Mucosa of rectum (tissue), 2 donors: ENCODE data around the gene PPP3CA.
A peak's percentile ranks its signal among the peaks of the same experiment; 100 is the strongest.
"Not testable (repeated sequence)": the region's sequence is repeated elsewhere in the genome, so short reads cannot be mapped to it uniquely, and the experiment has no call there.

Source experiments
- H3K27ac ChIP-seq, 2 donors: one replicate each; pipeline ENCODE4 v1.7.0; 2013; ENCODE audit warnings: inconsistent platforms in 2 of 2, low read depth in 2 of 2, low read length in 2 of 2
- H3K27me3 ChIP-seq, 2 donors: one replicate each; pipeline ENCODE4 v1.7.0; 2013; ENCODE audit warnings: low read length in 2 of 2; ENCODE audit not compliant: control insufficient read depth in 2 of 2, insufficient read depth in 2 of 2
- H3K36me3 ChIP-seq, 2 donors: one replicate each; pipeline ENCODE4 v1.7.0; 2013; ENCODE audit warnings: low read length in 2 of 2; ENCODE audit not compliant: control insufficient read depth in 2 of 2, insufficient read depth in 2 of 2
- H3K4me1 ChIP-seq, 2 donors: one replicate each; pipeline ENCODE4 v1.7.0; 2013; ENCODE audit warnings: low read length in 2 of 2, mild to moderate bottlenecking in 1 of 2; ENCODE audit not compliant: control insufficient read depth in 2 of 2, insufficient read depth in 2 of 2
- H3K4me3 ChIP-seq, 2 donors: one replicate each; pipeline ENCODE4 v1.7.0; 2013; ENCODE audit warnings: low read length in 2 of 2
- H3K9ac ChIP-seq, 2 donors: one replicate each; pipeline ENCODE4 v1.7.0; 2013; ENCODE audit warnings: low read length in 2 of 2, low read depth in 1 of 2, mild to moderate bottlenecking in 1 of 2
- H3K9me3 ChIP-seq, 2 donors: one replicate each; pipeline ENCODE4 v1.7.0; 2013; ENCODE audit warnings: low read length in 2 of 2; ENCODE audit not compliant: control insufficient read depth in 2 of 2
- donor health status: healthy.
- donor health status: Normal muscosa, but diverticular disease.

Gene PPP3CA

GRCh38 chr4:101186567-101187184, 160.7 kb downstream of the PPP3CA start:
- Histone ChIP-seq H3K9ac (no peak overlapping the region), H3K27ac (no peak overlapping the region), H3K27me3 (no peaks in the 10 kb centered on the region), H3K4me3 (no peak overlapping the region), H3K9me3 (no peaks in the 10 kb centered on the region), H3K36me3 (peaks cover 0 to 4% of the 10 kb centered on the region in 2 donors), H3K4me1 (peaks cover 11 to 15% of the 10 kb centered on the region in 2 donors)

GRCh38 chr4:101184668-101185067, 162.7 kb downstream of the PPP3CA start:
- no peak overlapping the region for H3K4me3 ChIP-seq
- peaks cover 0 to 4% of the 10 kb centered on the region in 2 donors for H3K36me3 ChIP-seq
- H3K27me3 ChIP-seq = no peaks in the 10 kb centered on the region
- H3K4me1 ChIP-seq = peaks cover 3 to 15% of the 10 kb centered on the region in 2 donors
- H3K9me3 ChIP-seq = no peaks in the 10 kb centered on the region
- peak overlapping the region; percentile 32 to 43 for H3K27ac ChIP-seq
- H3K9ac ChIP-seq = no peak overlapping the region

DNA sequence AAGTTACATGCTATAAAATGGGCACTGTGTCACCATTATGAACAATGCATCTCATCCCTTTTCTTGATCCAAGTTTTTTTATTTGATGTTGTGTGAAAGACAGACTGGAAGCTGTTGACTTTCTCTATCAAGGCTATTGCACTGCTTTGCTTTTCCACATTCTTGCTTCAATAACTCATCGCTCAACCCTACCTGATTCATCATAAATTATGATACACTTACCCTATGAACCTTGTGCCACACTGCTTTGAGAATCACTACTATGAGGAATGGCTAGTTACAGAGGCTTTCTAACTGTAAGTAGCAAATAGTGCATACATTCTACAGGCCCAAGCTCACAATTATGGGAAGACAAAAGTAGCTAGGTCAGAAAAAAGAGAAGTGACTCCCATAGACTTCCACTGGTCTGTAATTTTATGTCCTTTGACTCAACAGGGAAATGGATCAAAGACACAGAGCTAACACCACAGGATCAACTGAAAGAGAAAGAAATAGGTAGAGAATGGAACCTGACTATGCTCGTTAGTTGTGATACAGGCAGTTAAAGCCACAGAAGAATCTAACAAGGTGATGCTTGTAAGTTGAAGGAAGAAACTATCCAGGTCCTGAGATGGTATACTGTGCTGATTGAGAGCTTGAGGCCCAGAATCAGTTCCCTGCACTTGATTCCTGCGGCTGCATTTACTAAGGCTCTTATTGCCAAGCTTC, 163.5 kb downstream of the PPP3CA start:
- Histone ChIP-seq H3K27me3 (no peaks in the 10 kb centered on the region), H3K36me3 (peaks cover 0 to 4% of the 10 kb centered on the region in 2 donors), H3K9ac (no peak overlapping the region), H3K9me3 (no peaks in the 10 kb centered on the region), H3K4me1 (peaks cover 3 to 15% of the 10 kb centered on the region in 2 donors), H3K4me3 (peak overlapping the region in 1 of 2 donors; percentile 3), H3K27ac (peak overlapping the region; percentile 59 to 66)

DNA sequence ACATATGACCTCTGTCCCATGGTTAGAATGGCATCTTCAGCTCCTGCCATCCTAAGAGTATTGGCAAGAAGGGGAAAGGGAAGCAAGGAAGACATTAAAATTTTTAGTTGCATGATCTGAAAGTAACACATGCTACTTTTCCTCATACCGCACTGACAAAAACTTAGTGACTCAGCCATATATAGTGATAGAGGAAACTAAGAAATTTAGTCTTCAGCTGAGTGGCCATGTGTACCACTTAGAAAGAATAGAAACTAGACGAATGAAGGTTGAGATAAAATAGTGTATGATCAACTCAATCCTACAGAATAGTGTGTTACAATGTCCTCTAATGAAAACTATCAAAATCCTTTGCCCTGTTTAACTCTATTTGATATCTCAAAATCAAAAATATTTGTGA, 164.1 kb downstream of the PPP3CA start:
- no peaks in the 10 kb centered on the region for H3K27me3 ChIP-seq
- no peak overlapping the region for H3K4me3 ChIP-seq
- peaks cover 3 to 15% of the 10 kb centered on the region in 2 donors for H3K4me1 ChIP-seq
- peaks cover 0 to 4% of the 10 kb centered on the region in 2 donors for H3K36me3 ChIP-seq
- H3K27ac ChIP-seq = peak overlapping the region; percentile 20 to 44
- H3K9me3 ChIP-seq = no peaks in the 10 kb centered on the region
- no peak overlapping the region for H3K9ac ChIP-seq

DNA sequence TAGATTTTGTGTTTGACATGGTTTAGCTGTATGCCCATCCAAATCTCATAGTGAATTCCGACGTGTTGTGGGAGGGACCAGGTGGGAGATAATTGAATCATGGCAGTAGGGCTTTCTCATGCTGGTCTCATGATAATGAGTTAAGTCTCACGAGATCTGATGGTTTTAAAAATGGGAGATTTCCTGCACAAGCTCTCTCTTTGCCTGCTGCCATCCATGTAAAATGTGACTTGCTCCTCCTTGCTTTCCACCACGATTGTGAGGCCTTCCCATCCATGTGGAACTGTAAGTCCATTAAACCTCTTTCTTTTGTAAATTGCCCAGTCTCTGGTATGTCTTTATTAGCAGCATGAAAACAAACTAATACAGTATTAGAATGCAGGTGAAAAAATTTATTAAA, 164.6 kb downstream of the PPP3CA start:
- not testable (repeated sequence) for H3K36me3 ChIP-seq, H3K9ac ChIP-seq, H3K4me3 ChIP-seq, H3K27me3 ChIP-seq, H3K9me3 ChIP-seq
- Histone ChIP-seq H3K4me1 (peaks cover 3 to 15% of the 10 kb centered on the region in 2 donors), H3K27ac (peak overlapping the region in 1 of 2 donors; percentile 44)

DNA sequence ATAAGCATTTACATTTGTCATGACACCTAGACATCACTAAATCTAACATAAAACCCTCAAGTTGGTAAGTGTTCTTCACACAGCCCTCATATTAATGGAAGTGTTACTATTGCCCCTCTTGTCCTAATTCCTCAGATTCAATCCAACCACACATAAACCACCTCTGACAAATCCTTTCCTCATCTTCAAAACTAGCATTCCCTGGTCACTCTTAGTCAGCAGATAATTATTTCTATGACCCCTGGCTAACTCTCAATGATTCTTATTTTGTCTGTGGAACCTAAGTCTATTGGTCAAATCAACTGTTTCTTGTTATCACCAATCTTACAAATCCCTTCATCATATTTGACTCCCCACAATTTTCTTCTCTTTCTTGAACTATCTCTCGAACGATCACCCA, 168.6 kb downstream of the PPP3CA start:
- H3K27ac ChIP-seq = no peak overlapping the region
- H3K4me1 ChIP-seq = peaks cover 11 to 12% of the 10 kb centered on the region in 2 donors
- no peaks in the 10 kb centered on the region for H3K9me3 ChIP-seq

GRCh38 chr4:101177154-101177553, 170.2 kb downstream of the PPP3CA start:
- Histone ChIP-seq H3K27ac (no peak overlapping the region), H3K9me3 (no peaks in the 10 kb centered on the region), H3K4me1 (peaks cover 6 to 8% of the 10 kb centered on the region in 2 donors), H3K4me3 (no peak overlapping the region), H3K36me3 (no peaks in the 10 kb centered on the region), H3K27me3 (no peaks in the 10 kb centered on the region), H3K9ac (no peak overlapping the region)

More for the DNA sequence above, 168.6 kb downstream of the PPP3CA start:
- Histone ChIP-seq H3K36me3 (peaks cover 0 to 4% of the 10 kb centered on the region in 2 donors), H3K27me3 (no peaks in the 10 kb centered on the region), H3K4me3 (no peak overlapping the region), H3K9ac (no peak overlapping the region)

DNA sequence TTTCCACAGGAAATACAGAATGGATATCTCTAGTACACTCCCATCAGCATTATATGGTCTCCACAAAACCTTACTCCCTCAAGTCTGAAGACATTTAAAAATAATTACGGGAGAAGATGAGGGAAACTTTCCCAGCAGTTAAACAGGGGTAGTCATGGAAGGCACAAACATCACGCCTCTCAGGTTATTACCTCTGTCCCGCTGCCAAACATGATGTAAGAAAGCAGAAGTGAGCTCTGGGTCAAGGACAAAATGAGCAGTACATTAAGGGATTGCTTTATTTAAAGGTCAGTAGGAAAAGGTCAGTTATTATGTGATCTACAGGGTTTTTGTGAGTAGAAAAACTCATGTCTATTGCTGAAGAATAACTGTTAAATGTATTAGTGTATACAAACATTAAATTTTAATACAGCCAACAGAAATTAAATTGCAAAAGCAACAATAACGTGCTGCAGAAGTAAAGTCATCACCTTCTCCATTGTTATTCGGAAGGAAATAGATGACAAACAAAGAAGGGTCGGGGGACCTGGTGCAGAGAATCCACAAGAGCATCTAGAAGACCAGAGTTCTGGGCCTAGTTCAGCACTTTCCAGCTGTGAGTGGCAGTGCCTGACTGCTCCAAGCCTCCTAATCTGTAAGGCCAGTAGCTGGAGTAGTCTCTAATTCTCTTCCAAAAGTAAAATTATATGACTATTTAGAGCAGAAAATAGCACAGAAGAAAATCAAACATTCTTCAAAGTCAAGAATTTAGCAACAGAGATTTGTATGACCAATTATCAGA, 171.2 kb downstream of the PPP3CA start:
- Histone ChIP-seq H3K9me3 (no peaks in the 10 kb centered on the region), H3K27ac (peak overlapping the region in 1 of 2 donors; percentile 29)

GRCh38 chr4:101174679-101175345, 172.5 kb downstream of the PPP3CA start:
- Histone ChIP-seq H3K9me3 (no peaks in the 10 kb centered on the region), H3K4me3 (no peak overlapping the region), H3K4me1 (peaks cover 6 to 8% of the 10 kb centered on the region in 2 donors), H3K27me3 (no peaks in the 10 kb centered on the region), H3K9ac (no peak overlapping the region), H3K27ac (no peak overlapping the region), H3K36me3 (no peaks in the 10 kb centered on the region)

More for the DNA sequence above, 171.2 kb downstream of the PPP3CA start:
- peaks cover 6 to 8% of the 10 kb centered on the region in 2 donors for H3K4me1 ChIP-seq
- no peaks in the 10 kb centered on the region for H3K36me3 ChIP-seq
- no peaks in the 10 kb centered on the region for H3K27me3 ChIP-seq
- no peak overlapping the region for H3K9ac ChIP-seq
- H3K4me3 ChIP-seq = no peak overlapping the region
